H1 (cell line): ENCODE data around the gene SIK2. TPM values are rescaled to one million over a fixed set of nuclear protein-coding genes. Genes with fewer than 3 reads are reported as not detected.

Experiments
- CTCF ChIA-PET: fragments of 300-600 bp; sonication (Branson Sonifier 250); formaldehyde crosslinking; loops from one replicate; lab custom pipeline; 2021; ENCODE audit not compliant: partially characterized antibody; lab: Charles Lee
- POLR2A ChIA-PET: fragments of 300-600 bp; sonication (Branson Sonifier 250); formaldehyde crosslinking; loops from one replicate; lab custom pipeline; 2021; ENCODE audit warnings: inconsistent platforms; ENCODE audit not compliant: partially characterized antibody; lab: Charles Lee
- DNase-seq, 2 experiments: peaks; one replicate each; pipeline versions ENCODE4 v3.0.0 to v3.0.0-alpha.2; 2010 to 2022; ENCODE audit warnings: low spot score in 2 of 2, low read depth in 1 of 2, mixed read lengths in 1 of 2
- FAIRE-seq: peaks from 2 replicates; lab custom pipeline; 2011; peaks lifted over from hg19 to GRCh38; lab: Jason Lieb, UNC
- H2AFZ ChIP-seq: 2 replicates; pipeline ENCODE4 v1.8.1; 2012; ENCODE audit warnings: low read length, inconsistent platforms
- H2AK5ac ChIP-seq: 2 replicates; pipeline ENCODE4 v1.6.1; 2013; ENCODE audit warnings: low read depth, low read length
- H2BK120ac ChIP-seq: replicated peaks from 2 replicates; pipeline ENCODE3; 2013; ENCODE audit warnings: low read depth, low read length, inconsistent platforms
- H2BK12ac ChIP-seq: 2 replicates; pipeline ENCODE4 v1.6.1; 2013; ENCODE audit warnings: low read depth, low read length
- H2BK15ac ChIP-seq: 2 replicates; pipeline ENCODE4 v1.6.1; 2013; ENCODE audit warnings: low read length
- H2BK20ac ChIP-seq: 2 replicates; pipeline ENCODE4 v1.6.1; 2013; ENCODE audit warnings: low read length
- H2BK5ac ChIP-seq: 2 replicates; pipeline ENCODE4 v1.6.1; 2013; ENCODE audit warnings: low read depth, low read length
- H3K14ac ChIP-seq: 2 replicates; pipeline ENCODE4 v1.6.1; 2013; ENCODE audit warnings: inconsistent platforms; ENCODE audit not compliant: insufficient read length
- H3K18ac ChIP-seq: 2 replicates; pipeline ENCODE4 v1.6.1; 2013; ENCODE audit warnings: low read length; ENCODE audit errors: extremely low read depth
- H3K23ac ChIP-seq: 2 replicates; pipeline ENCODE4 v1.6.1; 2013; ENCODE audit warnings: inconsistent platforms; ENCODE audit not compliant: insufficient read length
- H3K23me2 ChIP-seq: 2 replicates; pipeline ENCODE4 v1.6.1; 2013; ENCODE audit warnings: low read depth, low read length
- H3K27ac ChIP-seq: 2 replicates; pipeline ENCODE4 v1.6.1; 2011; ENCODE audit warnings: low read depth, low read length, inconsistent platforms
- H3K27me3 ChIP-seq, 4 experiments: replicated peaks in 1 of 4; 1 replicate in 1 of 4; 2 replicates in 3 of 4; pipeline versions ENCODE4 v1.6.1 to v1.8.1; 2011 to 2013; ENCODE audit warnings: low read length in 3 of 4, mild to moderate bottlenecking in 3 of 4, inconsistent platforms in 2 of 4, mixed read lengths in 2 of 4, moderate library complexity in 1 of 4; ENCODE audit not compliant: control insufficient read depth in 3 of 4, insufficient read depth in 3 of 4; ENCODE audit errors: extremely low read depth in 1 of 4
- H3K36me3 ChIP-seq, 4 experiments: 2 replicates each; pipeline versions ENCODE4 v1.6.1 to v1.8.1; 2011 to 2013; ENCODE audit warnings: mild to moderate bottlenecking in 4 of 4, low read length in 3 of 4, moderate library complexity in 2 of 4, control low read depth in 1 of 4, inconsistent platforms in 1 of 4; ENCODE audit not compliant: insufficient read depth in 4 of 4, control insufficient read depth in 2 of 4
- H3K4ac ChIP-seq: replicated peaks from 2 replicates; pipeline ENCODE3; 2013; ENCODE audit warnings: low read length, low read depth, mixed read lengths, inconsistent platforms; ENCODE audit not compliant: insufficient read length
- H3K4me1 ChIP-seq, 4 experiments: replicated peaks in 1 of 4; 1 replicate in 1 of 4; 2 replicates in 3 of 4; pipeline versions ENCODE4 v1.6.1 to v1.8.1; 2011 to 2013; ENCODE audit warnings: low read length in 3 of 4, inconsistent platforms in 2 of 4, mixed read lengths in 1 of 4; ENCODE audit not compliant: insufficient read depth in 4 of 4, control insufficient read depth in 3 of 4
- H3K4me2 ChIP-seq, 2 experiments: 2 replicates each; pipeline versions ENCODE4 v1.6.1 to v1.8.1; 2011 to 2013; ENCODE audit warnings: low read depth in 2 of 2, low read length in 2 of 2, control low read depth in 1 of 2, inconsistent platforms in 1 of 2, mild to moderate bottlenecking in 1 of 2; ENCODE audit not compliant: insufficient read depth in 1 of 2
- H3K4me3 ChIP-seq, 4 experiments: fragments of 200-600, 300-600 bp in 1 of 4; sonication (generic), shearing (Covaris generic), sonication (Bioruptor Twin) in 1 of 4; 2 replicates each; pipeline versions ENCODE4 v1.5.1 to v1.8.1; 2011 to 2016; ENCODE audit warnings: low read length in 4 of 4, low read depth in 3 of 4, control low read depth in 2 of 4, inconsistent platforms in 2 of 4, mild to moderate bottlenecking in 2 of 4, mixed read lengths in 1 of 4, moderate library complexity in 1 of 4; ENCODE audit not compliant: insufficient read depth in 2 of 4; ENCODE audit errors: extremely low read depth in 1 of 4
- H3K56ac ChIP-seq: replicated peaks from 2 replicates; pipeline ENCODE3; 2013; ENCODE audit warnings: low read depth, mild to moderate bottlenecking, mixed read lengths, low read length, inconsistent platforms; ENCODE audit not compliant: insufficient read length
- H3K79me1 ChIP-seq: 2 replicates; pipeline ENCODE4 v1.6.1; 2013; ENCODE audit warnings: low read depth, low read length, control low read depth
- H3K79me2 ChIP-seq, 2 experiments: 2 replicates each; pipeline versions ENCODE4 v1.6.1 to v1.8.1; 2012 to 2013; ENCODE audit warnings: low read length in 2 of 2, mild to moderate bottlenecking in 2 of 2, inconsistent platforms in 1 of 2; ENCODE audit not compliant: insufficient read depth in 2 of 2, control insufficient read depth in 1 of 2
- H3K9ac ChIP-seq, 4 experiments: replicated peaks in 1 of 4; 1 replicate in 1 of 4; 2 replicates in 3 of 4; pipeline versions ENCODE4 v1.6.1 to v1.8.1; 2011 to 2013; ENCODE audit warnings: low read depth in 3 of 4, low read length in 3 of 4, control low read depth in 2 of 4, mild to moderate bottlenecking in 2 of 4, moderate library complexity in 2 of 4, inconsistent platforms in 1 of 4; ENCODE audit errors: extremely low read depth in 1 of 4
- H3K9me3 ChIP-seq, 2 experiments: 2 replicates each; pipeline versions ENCODE4 v1.6.1 to v1.8.1; 2012 to 2013; ENCODE audit warnings: mild to moderate bottlenecking in 2 of 2, moderate library complexity in 2 of 2, control low read depth in 1 of 2, inconsistent platforms in 1 of 2, low read depth in 1 of 2, low read length in 1 of 2, mixed read lengths in 1 of 2; ENCODE audit not compliant: insufficient read depth in 2 of 2
- H4K20me1 ChIP-seq, 2 experiments: replicated peaks in 1 of 2; 2 replicates each; pipeline versions ENCODE3 to v1.8.1; 2011 to 2013; ENCODE audit warnings: inconsistent platforms in 2 of 2, low read length in 2 of 2, mild to moderate bottlenecking in 1 of 2; ENCODE audit not compliant: insufficient read depth in 2 of 2, control insufficient read depth in 1 of 2
- H4K5ac ChIP-seq: 2 replicates; pipeline ENCODE4 v1.6.1; 2013; ENCODE audit warnings: low read length, low read depth, mixed read lengths, inconsistent platforms; ENCODE audit not compliant: insufficient read length
- H4K8ac ChIP-seq: 2 replicates; pipeline ENCODE4 v1.8.0; 2013; ENCODE audit warnings: mild to moderate bottlenecking, moderate library complexity, low read length, inconsistent platforms; ENCODE audit not compliant: insufficient read depth; ENCODE audit errors: extremely low read depth
- H4K91ac ChIP-seq: replicated peaks from 2 replicates; pipeline ENCODE3; 2013; ENCODE audit warnings: low read length, mixed read lengths, inconsistent platforms; ENCODE audit not compliant: insufficient read length
- CBX8 ChIP-seq: fragments of 300-800, 300-1000 bp; sonication (generic); IDR thresholded peaks from 2 replicates; pipeline ENCODE4 v1.7.1; 2016; ENCODE audit warnings: low read depth, low read length, borderline replicate concordance
- CREB1 ChIP-seq: IDR thresholded peaks from 2 replicates; pipeline ENCODE4 v1.6.1; 2012; ENCODE audit warnings: inconsistent platforms
- SP1 ChIP-seq: IDR thresholded peaks from 2 replicates; pipeline ENCODE4 v1.6.1; 2011; ENCODE audit warnings: low read depth, low read length
- WGBS, 2 experiments: shearing (Covaris generic) in 1 of 2; methylation state at CpG; one replicate each; pipeline versions ENCODE4 v1.1.6 to v1.1.7; 2013 to 2015; ENCODE audit warnings: low lambda C conversion rate in 2 of 2, mixed read lengths in 2 of 2, inconsistent platforms in 1 of 2, low coverage in 1 of 2, missing lambda C conversion rate in 1 of 2; ENCODE audit not compliant: insufficient replicate concordance in 2 of 2, insufficient coverage in 1 of 2, insufficient read length in 1 of 2; ENCODE audit errors: extremely low coverage in 1 of 2, missing lambda C conversion rate in 1 of 2; 5-methylcytosine and 5-hydroxymethylcytosine counted together
- polyA plus RNA-seq, 7 experiments: library from polyadenylated mRNA; depleted of rRNA in 3 of 7; stranded (reverse) in 5 of 7; unstranded in 2 of 7; fragments of >200 nt in 5 of 7; fragments of 200-250 nt in 2 of 7; gene quantifications; 1 replicate in 5 of 7; 2 replicates in 1 of 7; 4 replicates in 1 of 7; pipeline versions ENCODE4 v1.2.1 to v1.2.3, GENCODE V29; 2011 to 2013; ENCODE audit warnings: missing spikeins in 2 of 7, mixed read lengths in 2 of 7
- total RNA-seq: library from RNA; stranded (reverse); fragmentation: NEBNext Ultra II Directional; extraction: Animal tissue kit (Norgen Biotek cat#: 25700); gene quantifications from 2 replicates; pipeline ENCODE4 v1.2.1, GENCODE V29; 2021
- TF ChIP-seq, protein P1 (sequence below): IDR thresholded peaks from 2 replicates; pipeline ENCODE4 v1.6.1; 2011; ENCODE audit warnings: low read depth, mild to moderate bottlenecking, low read length; ENCODE audit not compliant: insufficient read depth

Gene SIK2
- total and polyA plus RNA-seq, 2 of the 8 experiments (the other 6 are each of a cell fraction or from before 2014, with no cell fraction given), result 8.8 to 11.2 TPM

- Histone ChIP-seq H3K4ac (no peak overlapping the region), H2BK5ac (no peak overlapping the region), H4K5ac (no peak overlapping the region), H3K36me3 (no peaks in the 10 kb centered on the region), H4K20me1 (no peaks in the 10 kb centered on the region), H3K18ac (no peak overlapping the region), H3K14ac (no peak overlapping the region), H3K4me2 (no peak overlapping the region), H3K4me3 (no peak overlapping the region), H3K23me2 (peaks cover 2% of the 10 kb centered on the region; the same call in 1 of the 2 replicates), H3K9me3 (0 out of 4 replicates have a peak, but pooled peaks cover 0 to 4% of the 10 kb centered on the region in 2 experiments), H2AK5ac (no peak overlapping the region), H2BK15ac (no peak overlapping the region), H3K27me3 (no peaks in the 10 kb centered on the region), H3K27ac (no peak overlapping the region), H3K4me1 (peaks cover 0 to 4% (median 0%) of the 10 kb centered on the region in 4 experiments; a peak in 1 of 7 replicates), H3K23ac (no peak overlapping the region), H2AFZ (no peak overlapping the region), H2BK120ac (no peak overlapping the region), H3K79me1 (no peaks in the 10 kb centered on the region), H3K79me2 (no peaks in the 10 kb centered on the region), H4K8ac (no peak overlapping the region), H2BK12ac (no peak overlapping the region), H3K56ac (no peak overlapping the region), H2BK20ac (no peak overlapping the region), H4K91ac (no peak overlapping the region), H3K9ac (no peak overlapping the region)
- WGBS, 2 experiments, result 87% methylated on average over 2 of the region's 2 CpGs; no CpG with 5 or more reads in 1 of the 2 experiments
- CTCF ChIA-PET, result interaction anchor here (0.7 to 2.8 kb wide), 5 partner anchors 134 to 263 kb away, joined by 3 to 14 read pairs (median 4); no protein-coding TSS in a partner anchor
- POLR2A ChIA-PET, result no interaction called here
- FAIRE-seq, result no peak
- DNase-seq, result no peak
- TF ChIP-seq SP1, result no peak
- TF ChIP-seq, protein P1, sequence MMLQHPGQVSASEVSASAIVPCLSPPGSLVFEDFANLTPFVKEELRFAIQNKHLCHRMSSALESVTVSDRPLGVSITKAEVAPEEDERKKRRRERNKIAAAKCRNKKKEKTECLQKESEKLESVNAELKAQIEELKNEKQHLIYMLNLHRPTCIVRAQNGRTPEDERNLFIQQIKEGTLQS, result no peak
- no peak for TF ChIP-seq CREB1
- TF ChIP-seq CBX8, result no peak
Observed at GRCh38 chr11:111589114-111589513, 13.1 kb upstream of the SIK2 start.
